HL-60/S4 treated with retinoic acid at 250 ng/mL for 4 days and 3 days (cell line): ENCODE measurements around the gene IGSF1.
"Not testable (repeated sequence)": the region's sequence is repeated elsewhere in the genome, so short reads cannot be mapped to it uniquely, and the experiment has no call there.

Experiments
- in situ Hi-C: fragments of 300-500 bp; cut with MboI; formaldehyde crosslinking; loops from 2 replicates; pipeline ENCODE4 v1.7.0; 2022; ENCODE audit warnings: low sequenced_read_pairs

The IGSF1 gene

DNA sequence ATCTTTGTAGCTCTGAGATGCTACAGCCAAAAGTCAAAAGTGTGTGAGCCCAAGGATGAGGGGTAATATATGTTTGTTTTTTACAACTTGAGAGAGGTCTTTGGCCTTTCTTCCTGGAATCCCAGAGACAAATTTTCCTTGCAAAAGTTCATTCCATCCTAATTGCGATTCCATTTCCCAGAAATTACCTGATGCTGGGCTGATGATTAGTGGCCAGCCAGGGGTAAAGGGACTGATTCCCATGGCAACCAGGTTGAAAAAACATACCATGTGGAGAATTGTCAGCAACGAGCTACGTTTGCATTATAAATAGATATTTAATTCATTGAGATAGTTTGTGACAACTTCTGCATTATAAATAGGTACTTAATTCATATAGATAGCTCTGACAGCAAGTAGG lies 17.8 kb downstream of the IGSF1 start:
- in situ Hi-C loops, result no loop called here

- in situ Hi-C loops, result no loop called here
Measured at GRCh38 chrX:131270080-131270479, 19.0 kb downstream of the IGSF1 start.

- in situ Hi-C loops, result no loop called here
Measured at GRCh38 chrX:131264665-131265064, 24.4 kb downstream of the IGSF1 start.

DNA sequence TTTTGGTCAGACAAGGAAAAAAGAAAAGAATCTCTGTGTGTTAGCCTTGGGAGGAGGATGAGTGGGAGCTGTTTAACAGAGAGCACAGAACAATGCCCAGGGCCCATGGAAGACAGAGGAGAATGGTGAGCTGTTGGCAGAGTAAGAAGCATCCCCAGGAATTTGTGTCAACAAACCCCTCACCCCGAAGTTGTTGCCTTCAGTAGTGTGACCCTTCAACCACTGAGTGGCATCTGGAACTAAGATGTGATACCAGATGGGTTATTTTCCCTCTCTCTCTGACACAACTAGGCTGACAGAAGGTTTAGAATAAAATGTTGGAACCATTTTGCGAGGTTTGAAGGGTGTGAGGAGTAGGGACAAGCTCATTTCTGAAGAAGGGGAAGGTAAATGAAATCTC lies 25.1 kb downstream of the IGSF1 start:
- in situ Hi-C loops, result no loop called here

DNA sequence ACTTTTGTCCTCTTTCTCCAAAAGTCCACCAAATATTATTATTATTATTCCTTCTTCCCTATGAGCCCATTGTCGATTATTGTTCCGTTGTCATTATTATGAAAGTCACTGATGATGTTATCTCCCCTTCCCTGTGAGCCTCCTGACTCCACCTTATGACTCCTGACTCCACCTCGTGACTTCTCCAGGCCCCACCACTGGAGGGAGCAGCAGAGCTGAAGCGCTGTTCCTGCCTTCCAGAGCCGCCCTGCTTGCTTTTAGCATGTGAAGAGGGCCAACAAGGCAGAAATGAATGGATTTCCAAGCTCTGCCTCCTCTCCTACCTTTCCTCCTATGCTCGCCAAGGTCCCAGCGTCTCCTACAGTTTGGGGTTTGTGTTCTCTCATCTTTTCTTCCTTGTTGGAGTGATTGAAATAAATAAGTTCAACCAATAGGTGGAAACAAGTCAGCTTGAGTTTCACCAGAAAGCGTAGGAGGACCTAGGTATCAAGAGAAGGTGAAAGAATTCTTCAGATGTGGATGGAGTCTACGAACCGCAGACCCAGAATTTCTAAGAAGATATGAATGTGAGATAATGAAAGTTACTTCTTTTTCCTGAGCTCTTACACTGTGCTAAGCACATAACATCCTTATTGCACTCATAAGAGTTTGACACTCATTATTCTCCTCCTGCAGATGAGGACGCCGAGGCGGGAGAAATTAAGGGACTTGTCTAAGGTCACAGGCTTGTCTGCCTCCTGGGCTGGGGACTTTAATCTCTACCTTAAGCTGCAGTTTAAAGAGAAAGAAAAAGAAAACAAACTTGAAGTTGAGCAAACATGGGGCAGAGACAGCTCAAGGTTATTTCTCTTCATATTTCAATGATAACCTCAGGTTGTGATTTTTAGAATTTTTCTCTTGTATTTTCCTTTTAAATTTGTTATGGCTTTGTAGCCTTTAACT lies 26.1 kb downstream of the IGSF1 start:
- in situ Hi-C loops, result no loop called here

DNA sequence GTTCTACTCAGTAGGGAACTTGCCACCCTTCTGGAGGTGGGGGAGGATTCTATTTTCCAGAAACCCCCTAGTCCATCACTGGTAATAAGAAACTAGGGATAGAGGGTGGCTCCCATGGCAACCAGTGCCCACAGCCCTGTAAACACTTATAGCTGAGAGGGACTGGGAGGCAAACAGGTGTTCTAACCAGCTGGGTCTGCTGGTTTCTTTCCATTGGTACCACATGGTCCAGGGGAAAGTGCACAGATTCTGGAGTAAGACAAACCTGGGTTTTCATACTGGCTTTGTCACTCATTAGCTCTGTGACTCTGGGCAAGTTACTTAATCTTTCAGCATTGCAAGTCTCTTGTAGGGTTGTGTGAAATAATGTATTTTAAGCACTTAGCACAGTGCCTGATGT lies 26.9 kb downstream of the IGSF1 start:
- in situ Hi-C loops, result no loop called here

- in situ Hi-C loops, result no loop called here
Measured at GRCh38 chrX:131257367-131257766, 31.7 kb downstream of the IGSF1 start.

DNA sequence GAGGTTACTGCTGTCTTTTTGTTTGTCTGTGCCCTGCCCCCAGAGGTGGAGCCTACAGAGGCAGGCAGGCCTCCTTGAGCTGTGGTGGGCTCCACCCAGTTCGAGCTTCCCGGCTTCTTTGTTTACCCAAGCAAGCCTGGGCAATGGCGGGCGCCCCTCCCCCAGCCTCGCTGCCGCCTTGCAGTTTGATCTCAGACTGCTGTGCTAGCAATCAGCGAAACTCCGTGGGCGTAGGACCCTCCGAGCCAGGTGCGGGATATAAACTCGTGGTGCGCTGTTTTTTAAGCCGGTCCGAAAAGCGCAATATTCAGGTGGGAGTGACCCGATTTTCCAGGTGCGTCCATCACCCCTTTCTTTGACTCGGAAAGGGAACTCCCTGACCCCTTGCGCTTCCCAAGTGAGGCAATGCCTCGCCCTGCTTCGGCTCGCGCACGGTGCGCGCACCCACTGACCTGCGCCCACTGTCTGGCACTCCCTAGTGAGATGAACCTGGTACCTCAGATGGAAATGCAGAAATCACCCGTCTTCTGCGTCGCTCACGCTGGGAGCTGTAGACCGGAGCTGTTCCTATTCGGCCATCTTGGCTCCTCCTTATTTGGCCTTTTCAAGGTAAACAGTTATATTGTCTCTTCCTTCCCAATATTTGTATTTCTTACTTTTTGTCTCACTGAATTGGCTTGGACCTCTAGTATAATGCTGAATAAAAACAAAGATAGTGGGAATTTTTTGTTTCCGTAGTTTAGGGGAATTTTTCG lies 37.9 kb downstream of the IGSF1 start:
- in situ Hi-C loops, result not testable (repeated sequence)

GRCh38 chrX:131239057-131239456 lies 50.0 kb downstream of the IGSF1 start:
- in situ Hi-C loops, result no loop called here

GRCh38 chrX:131237363-131237762 lies 51.7 kb downstream of the IGSF1 start:
- in situ Hi-C loops, result no loop called here

GRCh38 chrX:131235768-131236545 lies 53.1 kb downstream of the IGSF1 start:
- in situ Hi-C loops, result no loop called here

DNA sequence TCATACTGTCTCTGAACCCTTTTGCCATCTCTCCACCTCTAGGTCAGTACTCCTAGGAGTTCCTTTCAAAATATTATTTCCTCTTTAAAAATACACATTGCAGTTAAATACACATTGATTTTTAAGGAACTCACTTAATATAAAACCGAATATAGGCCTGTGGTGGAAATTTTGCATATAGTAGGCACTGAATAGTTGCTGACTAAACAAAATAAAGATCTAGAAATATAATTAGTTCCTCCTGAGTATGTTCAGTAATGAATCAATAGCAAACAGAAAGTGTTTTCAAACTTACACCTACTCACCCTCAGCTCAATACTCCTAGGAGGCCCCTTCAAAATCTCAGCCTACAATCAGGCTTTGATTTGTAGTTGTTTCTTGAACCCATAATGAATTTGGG lies 61.5 kb downstream of the IGSF1 start:
- in situ Hi-C loops, result no loop called here

- in situ Hi-C loops, result no loop called here
Measured at GRCh38 chrX:131226591-131226990, 62.5 kb downstream of the IGSF1 start.

DNA sequence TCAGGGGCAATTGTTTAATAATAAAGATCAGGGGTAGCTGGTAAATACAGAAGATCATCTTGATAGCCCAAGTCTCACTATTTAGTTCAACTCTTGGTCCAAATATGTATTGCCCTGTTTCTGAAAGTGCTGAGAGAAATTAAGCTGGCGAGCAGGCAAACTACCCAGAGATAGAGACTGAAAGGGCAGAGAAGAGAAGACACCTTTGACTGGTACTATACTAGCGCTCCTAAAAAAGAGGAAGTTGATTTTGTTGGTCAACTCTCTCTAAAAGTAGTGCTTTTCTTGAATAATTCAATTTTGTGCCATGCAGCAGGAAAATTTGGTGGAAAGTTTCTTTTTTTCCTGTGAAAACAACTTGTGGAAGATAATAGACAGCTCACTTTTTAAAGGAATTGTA lies 64.0 kb downstream of the IGSF1 start:
- in situ Hi-C loops, result no loop called here
